WERI-Rb-1 (cell line): ENCODE measurements around the gene CFAP100.

Experiments
- DNase-seq: peaks from one replicate; pipeline ENCODE4 v3.0.0-alpha.2; 2020
- H3K27ac ChIP-seq: fragments of 250-450 bp; sonication (Bioruptor Pico); 2 replicates; pipeline ENCODE4 v1.5.1; 2020; ENCODE audit warnings: mild to moderate bottlenecking, moderate library complexity
- H3K27me3 ChIP-seq: fragments of 250-450 bp; sonication (Bioruptor Pico); 2 replicates; pipeline ENCODE4 v1.5.1; 2021; ENCODE audit warnings: mild to moderate bottlenecking, low read depth, moderate library complexity; ENCODE audit not compliant: insufficient read depth, severe bottlenecking
- H3K36me3 ChIP-seq: fragments of 250-450 bp; sonication (Bioruptor Pico); 2 replicates; pipeline ENCODE4 v1.5.1; 2020; ENCODE audit warnings: mild to moderate bottlenecking, moderate library complexity
- H3K4me3 ChIP-seq: 2 replicates; pipeline ENCODE4 v1.5.1; 2011; ENCODE audit warnings: low read depth, mild to moderate bottlenecking, control low read depth, low read length
- H3K9me3 ChIP-seq: fragments of 250-450 bp; sonication (Bioruptor Pico); 2 replicates; pipeline ENCODE4 v1.5.1; 2021; ENCODE audit warnings: mild to moderate bottlenecking, moderate library complexity; ENCODE audit not compliant: severe bottlenecking
- TF ChIP-seq, protein P1 (sequence below): IDR thresholded peaks from 2 replicates; pipeline ENCODE4 v1.5.1; 2011; ENCODE audit warnings: low read depth, mild to moderate bottlenecking, control low read depth, inconsistent platforms, low read length

CFAP100 gene

DNA sequence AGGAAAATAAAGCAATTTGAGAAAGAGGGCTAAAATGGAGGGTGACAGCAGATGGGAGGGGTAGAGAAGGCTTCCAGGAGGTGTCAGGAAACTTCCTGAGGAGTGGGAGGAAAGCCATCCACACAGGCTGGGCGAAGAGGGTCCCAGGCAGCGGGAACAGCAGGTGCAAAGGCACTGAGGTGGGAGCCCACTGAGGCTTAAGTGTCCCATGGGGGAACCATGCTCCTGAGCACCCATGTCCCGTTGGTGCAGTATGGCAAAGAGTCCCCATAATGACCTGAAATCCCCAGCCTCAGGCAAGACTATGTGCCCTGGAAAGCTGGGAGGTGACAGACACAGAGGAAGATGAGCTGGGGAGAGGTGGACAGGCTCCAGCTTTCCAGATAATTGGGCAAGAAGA, 30.0 kb downstream of the CFAP100 start:
- TF ChIP-seq, protein P1, sequence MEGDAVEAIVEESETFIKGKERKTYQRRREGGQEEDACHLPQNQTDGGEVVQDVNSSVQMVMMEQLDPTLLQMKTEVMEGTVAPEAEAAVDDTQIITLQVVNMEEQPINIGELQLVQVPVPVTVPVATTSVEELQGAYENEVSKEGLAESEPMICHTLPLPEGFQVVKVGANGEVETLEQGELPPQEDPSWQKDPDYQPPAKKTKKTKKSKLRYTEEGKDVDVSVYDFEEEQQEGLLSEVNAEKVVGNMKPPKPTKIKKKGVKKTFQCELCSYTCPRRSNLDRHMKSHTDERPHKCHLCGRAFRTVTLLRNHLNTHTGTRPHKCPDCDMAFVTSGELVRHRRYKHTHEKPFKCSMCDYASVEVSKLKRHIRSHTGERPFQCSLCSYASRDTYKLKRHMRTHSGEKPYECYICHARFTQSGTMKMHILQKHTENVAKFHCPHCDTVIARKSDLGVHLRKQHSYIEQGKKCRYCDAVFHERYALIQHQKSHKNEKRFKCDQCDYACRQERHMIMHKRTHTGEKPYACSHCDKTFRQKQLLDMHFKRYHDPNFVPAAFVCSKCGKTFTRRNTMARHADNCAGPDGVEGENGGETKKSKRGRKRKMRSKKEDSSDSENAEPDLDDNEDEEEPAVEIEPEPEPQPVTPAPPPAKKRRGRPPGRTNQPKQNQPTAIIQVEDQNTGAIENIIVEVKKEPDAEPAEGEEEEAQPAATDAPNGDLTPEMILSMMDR, result no peak
- no peak overlapping the region for H3K4me3 ChIP-seq
- no peak overlapping the region for H3K27ac ChIP-seq
- H3K36me3 ChIP-seq, result no peaks in the 10 kb centered on the region; the same call in 1 of the 2 replicates
- H3K9me3 ChIP-seq, result peaks cover 9% of the 10 kb centered on the region
- no peak for DNase-seq
- no peaks in the 10 kb centered on the region for H3K27me3 ChIP-seq

DNA sequence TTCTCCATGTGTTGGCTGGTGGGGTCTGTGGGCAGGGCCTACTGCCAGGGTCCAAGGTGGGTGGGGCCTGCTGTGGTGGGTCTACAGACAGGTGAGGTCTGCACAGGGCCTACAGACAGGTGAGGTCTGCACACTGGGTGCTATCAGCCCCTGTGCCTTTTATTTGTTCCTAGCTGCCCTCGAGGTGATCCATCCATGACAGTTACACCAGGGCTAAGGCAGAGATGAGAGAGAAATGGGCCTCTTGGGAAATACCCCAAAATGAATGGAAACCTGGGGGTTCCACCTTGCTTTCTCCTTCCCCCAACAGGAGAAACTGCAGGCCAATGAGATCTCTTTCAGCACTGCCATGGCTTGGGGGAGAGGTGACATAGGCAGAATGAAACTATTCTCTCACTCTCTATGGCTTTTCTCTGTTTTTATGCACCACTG, 36.4 kb downstream of the CFAP100 start:
- Histone ChIP-seq H3K9me3 (peaks cover 2% of the 10 kb centered on the region), H3K27ac (no peak overlapping the region), H3K4me3 (no peak overlapping the region), H3K27me3 (no peaks in the 10 kb centered on the region), H3K36me3 (peaks cover 3% of the 10 kb centered on the region; the same call in 1 of the 2 replicates)
- TF ChIP-seq, protein P1, result no peak
- DNase-seq, result no peak

DNA sequence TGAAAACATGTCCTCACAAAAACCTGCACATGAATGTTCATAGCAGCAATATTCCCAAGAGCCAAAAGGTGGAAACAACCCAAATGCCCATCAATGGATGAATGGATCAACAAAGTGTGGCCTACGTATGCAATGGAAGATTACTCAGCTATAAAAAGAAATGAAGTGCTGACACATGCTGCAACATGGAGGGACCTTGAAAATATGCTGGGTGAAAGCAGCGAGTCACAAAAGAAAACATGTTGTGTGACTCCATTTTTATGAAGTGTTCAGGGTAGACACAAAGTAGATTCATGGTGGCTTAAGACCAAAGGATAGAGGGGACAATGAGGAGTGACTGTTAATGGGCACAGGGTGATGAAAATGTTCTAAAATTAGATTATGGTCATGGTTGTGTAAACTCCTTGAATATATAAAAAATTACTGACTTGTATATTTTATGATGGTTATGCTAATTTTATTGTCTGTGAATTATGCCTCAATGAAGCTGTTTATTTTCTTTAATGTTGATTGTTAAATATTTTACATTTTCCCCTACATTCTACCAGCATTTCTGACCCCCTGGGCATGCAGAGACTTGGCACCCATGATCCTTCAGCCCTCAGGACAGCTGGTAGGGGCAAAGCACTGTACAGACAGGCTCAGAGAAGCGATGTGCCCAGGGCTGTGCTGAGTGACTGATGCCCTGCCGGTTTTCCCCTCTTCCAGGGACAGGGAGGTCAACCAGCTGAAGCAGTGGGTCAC, 37.8 kb downstream of the CFAP100 start:
- no peak overlapping the region for H3K27ac ChIP-seq
- H3K9me3 ChIP-seq, result no peaks in the 10 kb centered on the region
- peaks cover 3% of the 10 kb centered on the region for H3K36me3 ChIP-seq
- no peak for DNase-seq
- TF ChIP-seq, protein P1, result no peak
- H3K4me3 ChIP-seq, result no peak overlapping the region
- H3K27me3 ChIP-seq, result no peaks in the 10 kb centered on the region

DNA sequence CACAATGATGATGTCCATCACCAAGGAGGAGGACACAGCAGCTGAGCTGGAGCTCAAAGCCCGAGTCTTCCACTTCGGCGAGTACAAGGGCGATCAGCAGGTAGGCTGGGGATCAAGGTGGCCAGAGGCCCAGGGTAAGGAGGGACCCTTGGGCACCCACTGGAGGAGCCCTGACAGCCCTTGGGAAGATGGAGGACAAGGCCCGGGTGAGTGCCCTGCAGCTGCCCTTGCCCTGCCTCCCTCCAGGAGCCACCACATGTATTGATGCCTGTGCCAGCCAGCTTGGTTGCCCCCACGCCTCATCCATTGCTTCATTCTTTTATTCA, 38.4 kb downstream of the CFAP100 start:
- TF ChIP-seq, protein P1, result no peak
- Histone ChIP-seq H3K4me3 (no peak overlapping the region), H3K27me3 (no peaks in the 10 kb centered on the region), H3K27ac (no peak overlapping the region), H3K9me3 (no peaks in the 10 kb centered on the region), H3K36me3 (peaks cover 6% of the 10 kb centered on the region)
- DNase-seq, result no peak

DNA sequence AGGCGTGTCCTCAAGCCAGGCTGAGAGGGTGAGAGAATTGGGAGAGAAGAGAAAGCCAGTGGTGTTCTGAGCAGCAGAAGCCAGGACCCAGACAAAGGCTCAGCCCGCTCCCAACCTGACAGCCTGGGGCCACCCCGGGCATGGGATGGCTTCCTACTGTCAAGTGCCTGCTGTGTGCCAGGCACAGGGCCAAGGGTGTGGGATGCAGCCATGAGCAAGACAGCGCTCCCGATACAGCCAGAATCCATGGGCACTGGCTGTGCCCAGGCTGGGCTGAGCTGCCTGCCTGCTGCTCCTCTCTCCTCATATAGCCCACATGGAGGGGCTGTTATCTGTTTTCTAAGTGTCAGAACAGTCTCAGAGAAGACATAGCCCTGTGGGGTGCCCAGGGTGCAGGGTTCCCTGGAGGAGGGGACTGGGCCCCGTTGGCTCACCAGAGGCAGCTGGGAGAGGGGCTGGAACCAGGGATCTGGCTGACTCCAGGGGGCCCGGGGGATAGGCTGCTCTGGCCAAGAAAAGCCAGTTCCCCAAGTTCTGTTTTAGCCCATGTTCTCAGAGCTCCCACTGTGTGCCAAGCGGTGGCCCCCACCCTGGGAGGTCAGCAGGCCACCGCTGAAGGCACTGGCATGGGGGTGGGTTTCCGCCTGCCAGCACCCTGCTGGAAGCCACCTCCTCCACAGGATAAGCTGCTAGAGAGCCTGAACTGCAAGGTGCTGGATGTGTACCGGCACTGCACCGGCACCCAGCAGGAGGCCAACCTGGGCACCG, 39.0 kb downstream of the CFAP100 start:
- H3K27ac ChIP-seq, result no peak overlapping the region
- H3K36me3 ChIP-seq, result peaks cover 12% of the 10 kb centered on the region
- no peaks in the 10 kb centered on the region for H3K27me3 ChIP-seq
- no peak for DNase-seq
- H3K4me3 ChIP-seq, result no peak overlapping the region
- TF ChIP-seq, protein P1, result no peak
- no peaks in the 10 kb centered on the region for H3K9me3 ChIP-seq

DNA sequence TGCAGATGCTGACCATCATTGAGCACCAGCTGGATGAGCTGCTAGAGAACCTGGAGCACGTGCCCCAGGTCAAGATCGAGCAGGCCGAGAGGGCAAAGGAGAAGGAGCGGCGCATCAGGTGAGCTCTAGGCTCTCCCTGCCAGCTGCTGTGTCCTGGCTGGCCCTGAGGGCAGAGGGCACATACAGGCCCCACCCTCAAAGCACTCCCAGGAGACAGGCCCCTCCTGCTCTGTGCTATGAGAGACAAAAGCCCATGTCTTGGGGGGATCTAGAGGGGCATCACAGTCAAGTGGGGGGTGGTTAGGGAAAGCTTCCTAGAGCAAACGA, 39.5 kb downstream of the CFAP100 start:
- Histone ChIP-seq H3K36me3 (peaks cover 16% of the 10 kb centered on the region), H3K27ac (no peak overlapping the region), H3K9me3 (no peaks in the 10 kb centered on the region), H3K4me3 (no peak overlapping the region), H3K27me3 (no peaks in the 10 kb centered on the region)
- no peak for DNase-seq
- TF ChIP-seq, protein P1, result no peak
